Activated gamma-delta T cell treated with anti-CD3 and anti-CD28 coated beads, Interleukin-2, amount 50 U/mL, for 16 hours (primary cell): ENCODE results near the gene NTM.
"Not testable (repeated sequence)": the region's sequence is repeated elsewhere in the genome, so short reads cannot be mapped to it uniquely, and the experiment has no call there.

Experiments used
- DNase-seq: peaks from one replicate; pipeline ENCODE4 v3.0.0-alpha.2; 2020; ENCODE audit warnings: low read depth

Gene NTM

GRCh38 chr11:132318421-132319157 lies 948.2 kb downstream of the NTM start:
- DNase-seq: no peak

- not testable (repeated sequence) for DNase-seq
These were observed 949.0 kb downstream of the NTM start for GRCh38 chr11:132319419-132319818.

GRCh38 chr11:132330515-132330914 lies 960.1 kb downstream of the NTM start:
- no peak for DNase-seq

- DNase-seq: no peak
These were observed 962.1 kb downstream of the NTM start for GRCh38 chr11:132332521-132332920.

- no peak for DNase-seq
These were observed 964.4 kb downstream of the NTM start for GRCh38 chr11:132334769-132335280.

- no peak for DNase-seq
These were observed 964.9 kb downstream of the NTM start for GRCh38 chr11:132335311-132335710.

- DNase-seq: no peak
These were observed 966.5 kb downstream of the NTM start for GRCh38 chr11:132336781-132337535.

GRCh38 chr11:132337819-132338416 lies 967.5 kb downstream of the NTM start:
- DNase-seq: no peak

- DNase-seq: no peak
These were observed 972.0 kb downstream of the NTM start for GRCh38 chr11:132342408-132342807.

- DNase-seq: no peak
These were observed 973.2 kb downstream of the NTM start for GRCh38 chr11:132343445-132344175.

GRCh38 chr11:132346558-132347148 lies 976.2 kb downstream of the NTM start:
- DNase-seq: no peak

- DNase-seq: no peak
These were observed 977.0 kb downstream of the NTM start for GRCh38 chr11:132347156-132348090.

- no peak for DNase-seq
These were observed 979.7 kb downstream of the NTM start for GRCh38 chr11:132349811-132350733.

- DNase-seq: no peak
These were observed 980.6 kb downstream of the NTM start for GRCh38 chr11:132351050-132351449.

GRCh38 chr11:132352497-132352896 lies 982.1 kb downstream of the NTM start:
- DNase-seq: no peak

- DNase-seq: no peak
These were observed 982.8 kb downstream of the NTM start for GRCh38 chr11:132353255-132353654.

- DNase-seq: no peak
These were observed 987.6 kb downstream of the NTM start for GRCh38 chr11:132357811-132358572.

- no peak for DNase-seq
These were observed 988.1 kb downstream of the NTM start for GRCh38 chr11:132358573-132358953.
